Stimulated activated CD8-positive, alpha-beta memory T cell treated with anti-CD3 and anti-CD28 coated beads, Interleukin-7, amount 100 ng/mL, for 1 hour (primary cell): Measurements from ENCODE around the gene MLN.

Source experiments
- DNase-seq, 2 donors: peaks; one replicate each; pipeline ENCODE4 v3.0.0-alpha.2; 2020; ENCODE audit warnings: low read depth in 2 of 2

The MLN gene

DNA sequence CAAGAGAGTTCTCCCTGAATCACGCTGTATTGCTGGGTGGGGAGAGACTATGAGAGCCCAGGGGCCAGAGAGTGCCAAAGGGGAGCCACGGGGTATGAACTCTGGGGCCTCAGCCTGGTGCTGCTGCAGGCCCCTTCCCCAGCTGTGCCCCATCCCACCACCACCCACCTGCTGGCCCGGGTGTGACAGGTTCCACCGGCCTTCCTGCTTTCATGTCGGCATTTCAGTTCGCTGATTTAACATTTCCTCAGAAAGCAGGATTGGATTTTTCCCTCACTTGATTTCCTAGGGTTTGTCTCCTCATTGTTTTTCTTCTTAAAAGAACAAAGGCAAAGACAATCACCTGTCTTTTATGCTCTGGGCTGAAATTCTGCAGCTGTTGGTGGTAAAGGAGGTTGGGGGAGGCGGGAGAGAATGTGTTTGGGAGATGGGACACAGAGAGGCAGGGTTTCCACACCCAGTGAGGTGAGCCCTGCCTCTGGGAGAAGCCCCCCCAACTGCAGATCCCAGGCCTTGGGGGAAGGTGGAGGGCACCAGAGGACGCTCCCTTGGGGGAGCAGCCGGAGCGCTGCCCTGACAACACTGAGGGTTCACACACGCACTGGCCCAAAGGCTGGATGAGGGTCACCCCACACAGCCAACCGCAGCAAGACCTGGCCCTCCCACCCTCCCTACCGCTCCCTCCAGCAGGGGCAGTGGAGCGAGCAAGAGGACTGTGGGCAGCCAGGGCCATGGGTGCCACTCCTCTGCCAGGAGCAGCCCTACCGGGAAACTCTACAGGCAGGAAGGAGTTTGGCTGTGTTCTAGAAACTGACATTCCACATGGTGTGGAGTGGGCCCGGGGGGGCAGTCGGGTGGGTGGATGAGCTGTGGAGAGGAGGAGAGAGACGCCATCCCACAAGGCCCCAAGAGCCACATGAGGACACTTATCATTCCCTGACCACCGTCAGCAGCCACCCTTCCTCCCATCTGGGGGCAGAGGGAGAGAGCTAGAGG is 10.5 kb upstream of the MLN start:
- no peak for DNase-seq

DNA sequence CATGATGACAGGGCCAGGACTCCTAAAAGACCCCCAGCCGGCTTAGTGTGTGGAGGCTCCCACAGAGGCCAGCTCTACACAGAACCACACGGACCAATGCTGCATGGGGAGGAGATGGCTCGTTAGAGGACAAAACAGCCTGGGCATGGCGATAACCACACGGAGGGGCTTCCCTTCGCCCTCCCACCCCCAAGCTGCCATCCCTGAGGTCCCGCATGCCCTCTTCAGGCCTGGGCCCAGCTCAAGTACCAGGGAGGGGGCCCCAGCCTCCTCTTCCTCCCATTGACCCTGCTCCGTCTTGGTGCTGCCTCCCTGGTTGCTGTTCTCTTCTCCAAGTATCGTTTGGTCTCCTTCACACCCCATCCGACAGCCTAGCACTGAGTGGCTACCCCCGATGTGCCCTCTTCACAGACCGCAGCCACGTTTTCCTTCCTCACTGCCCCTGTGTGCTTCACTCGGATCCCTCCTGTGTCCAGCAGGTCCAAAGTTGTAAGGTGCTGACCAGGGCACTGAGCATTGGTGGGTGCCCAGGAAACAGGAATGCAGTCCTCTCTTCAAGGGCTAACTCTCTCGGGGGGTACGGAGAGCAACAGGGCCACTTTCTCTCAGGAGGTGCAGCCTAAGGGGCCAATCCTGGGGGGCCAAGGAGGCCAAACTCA is 9.6 kb upstream of the MLN start:
- DNase-seq: no peak

DNA sequence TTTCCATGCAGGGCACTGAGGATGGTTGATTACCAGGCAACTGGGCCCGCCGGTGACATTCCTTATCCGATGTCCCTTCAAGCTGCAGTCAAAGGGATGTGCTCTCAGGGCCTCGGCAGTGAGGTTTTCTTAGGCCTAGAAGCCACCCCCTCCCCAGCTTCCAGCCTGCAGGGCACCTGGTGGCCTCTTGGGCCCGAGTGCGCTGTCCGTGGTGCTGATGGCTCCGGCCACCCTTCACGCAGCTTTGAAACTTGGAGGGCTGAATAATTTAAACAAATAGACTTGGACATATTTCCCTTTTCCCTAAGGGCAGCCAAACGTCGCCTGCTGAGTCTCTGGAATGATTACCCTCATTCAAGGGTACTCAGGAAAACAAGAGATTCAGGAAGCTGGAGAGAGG is 8.9 kb upstream of the MLN start:
- DNase-seq: peak in 1 of 2 donors; percentile 7

GRCh38 chr6:33809594-33809993 is 5.8 kb upstream of the MLN start:
- DNase-seq: no peak

- no peak for DNase-seq
Observed at GRCh38 chr6:33808641-33809180, 4.9 kb upstream of the MLN start.

DNA sequence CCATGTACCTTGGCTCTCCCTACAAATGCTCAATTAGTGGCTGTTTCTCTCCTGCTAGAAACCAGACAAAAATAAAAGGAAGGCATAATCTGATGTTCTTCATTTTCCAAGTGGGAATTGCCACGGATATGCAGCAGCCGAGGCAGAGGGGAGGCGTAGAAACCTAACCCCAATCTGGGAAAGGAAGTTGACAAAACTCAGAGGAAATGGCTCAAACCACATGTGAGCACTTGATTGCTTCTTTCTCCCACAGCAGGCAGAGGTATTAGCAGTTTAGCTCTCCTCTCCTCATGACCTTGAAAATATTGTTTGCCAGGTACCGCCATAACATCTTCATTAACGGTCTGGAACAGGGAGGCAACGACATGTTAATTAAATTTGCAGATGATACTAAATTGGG is 3.8 kb upstream of the MLN start:
- DNase-seq: no peak

DNA sequence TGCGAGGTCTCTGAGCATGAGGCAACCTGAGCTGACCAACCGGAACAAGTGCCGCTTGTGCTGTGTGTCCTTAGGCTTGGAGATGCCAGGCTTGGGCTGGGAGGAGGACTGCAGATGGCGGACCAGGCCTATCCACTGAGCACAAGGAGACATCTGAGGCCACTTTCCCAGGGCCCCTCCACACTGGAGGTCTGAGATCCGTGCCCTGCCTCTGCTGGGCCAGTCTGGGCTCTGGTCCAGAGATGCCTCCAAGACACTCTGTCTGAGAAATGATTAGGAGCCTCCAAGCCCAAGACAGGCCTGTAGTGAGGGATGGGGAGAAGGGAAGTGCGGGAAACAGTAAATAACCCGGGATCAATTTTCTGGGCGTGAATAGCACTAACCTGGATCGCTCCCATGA is 3.0 kb upstream of the MLN start:
- no peak for DNase-seq

- DNase-seq: no peak
Observed at GRCh38 chr6:33802186-33802958, 1.4 kb downstream of the MLN start.

DNA sequence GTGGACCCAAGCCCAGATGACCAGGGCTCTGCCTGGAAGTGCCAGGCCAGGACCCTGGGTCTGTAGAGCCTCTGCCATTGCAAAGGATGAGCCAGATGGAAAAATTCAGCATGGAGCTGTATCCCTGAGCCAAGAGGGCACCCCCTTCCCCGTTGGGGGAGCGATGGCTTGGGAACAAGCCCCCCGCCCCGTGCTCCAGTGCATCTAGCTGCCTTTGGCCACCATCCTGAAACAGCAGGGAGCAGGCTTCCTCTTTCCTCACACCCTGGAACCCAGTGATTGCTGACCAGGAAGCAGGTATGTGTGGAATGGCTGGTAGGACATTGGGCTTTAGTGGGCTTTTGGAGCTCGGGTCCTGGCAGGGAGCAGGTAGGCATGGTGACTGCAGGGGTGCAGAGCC is 2.2 kb downstream of the MLN start:
- no peak for DNase-seq

DNA sequence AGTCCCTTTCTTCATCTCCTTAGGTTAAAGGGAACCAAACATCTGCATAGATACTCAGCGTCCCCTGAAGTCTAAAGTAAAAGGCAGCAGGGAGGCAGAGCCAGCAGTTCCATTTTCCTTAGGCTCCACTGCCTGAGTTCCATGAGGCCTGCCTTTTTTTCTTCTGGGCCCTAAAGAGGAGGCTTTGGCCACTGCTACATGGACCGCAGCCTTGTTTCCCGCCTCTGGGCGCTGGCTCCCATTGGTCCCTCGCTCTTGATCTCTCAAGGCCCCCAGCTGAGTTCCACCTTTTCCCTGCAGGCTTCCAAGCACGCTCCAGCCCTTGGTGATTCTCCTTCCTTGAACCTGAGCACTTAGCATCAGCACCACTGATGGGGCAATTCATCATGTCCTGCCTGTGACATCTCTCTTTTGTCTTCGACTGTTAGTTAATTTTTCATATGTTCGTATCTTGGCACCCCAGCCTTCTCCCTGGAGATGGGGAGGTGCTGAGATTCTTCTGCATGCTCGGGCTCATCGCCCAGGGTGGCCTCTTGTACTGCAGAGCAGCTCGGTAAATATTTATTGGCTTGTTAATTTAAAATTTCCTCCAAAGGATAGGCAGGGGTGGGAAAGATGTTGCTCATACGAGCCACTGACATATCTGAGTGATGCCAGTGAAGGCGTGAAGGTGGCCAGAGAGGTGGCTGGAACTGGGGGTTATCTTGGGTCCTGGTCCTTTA is 3.4 kb downstream of the MLN start:
- no peak for DNase-seq

DNA sequence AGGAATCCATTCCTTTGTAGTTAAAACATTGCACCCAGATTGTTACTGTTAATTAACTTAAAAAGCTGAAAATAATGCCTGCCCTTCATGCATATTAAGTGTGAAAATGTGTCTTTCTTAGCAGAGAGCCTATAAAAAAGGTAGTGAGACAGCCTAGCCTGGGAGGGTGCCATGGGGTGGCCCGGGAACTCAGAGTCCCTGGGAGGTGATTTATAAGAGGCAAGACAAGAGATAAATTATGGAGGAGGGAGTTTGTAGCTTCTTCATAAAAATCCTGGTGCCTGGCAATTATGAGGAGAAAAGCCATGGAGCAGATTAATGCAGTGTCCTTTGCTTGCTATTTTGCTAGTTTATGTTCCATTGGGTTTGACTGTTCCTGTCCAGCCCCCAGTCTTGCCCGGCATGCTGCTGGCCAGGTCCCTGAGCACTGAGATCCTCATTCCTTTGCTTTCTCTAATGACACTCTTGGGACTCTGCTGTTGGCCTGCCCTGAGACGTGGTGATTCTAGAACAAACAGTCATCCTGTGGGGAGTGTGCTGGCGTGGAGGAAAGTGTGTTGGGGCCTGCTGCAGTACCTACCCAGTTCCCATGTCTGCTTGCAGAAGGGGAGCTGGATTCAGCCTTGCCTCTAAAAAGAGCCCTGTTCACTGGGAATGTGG is 4.2 kb downstream of the MLN start:
- no peak for DNase-seq

DNA sequence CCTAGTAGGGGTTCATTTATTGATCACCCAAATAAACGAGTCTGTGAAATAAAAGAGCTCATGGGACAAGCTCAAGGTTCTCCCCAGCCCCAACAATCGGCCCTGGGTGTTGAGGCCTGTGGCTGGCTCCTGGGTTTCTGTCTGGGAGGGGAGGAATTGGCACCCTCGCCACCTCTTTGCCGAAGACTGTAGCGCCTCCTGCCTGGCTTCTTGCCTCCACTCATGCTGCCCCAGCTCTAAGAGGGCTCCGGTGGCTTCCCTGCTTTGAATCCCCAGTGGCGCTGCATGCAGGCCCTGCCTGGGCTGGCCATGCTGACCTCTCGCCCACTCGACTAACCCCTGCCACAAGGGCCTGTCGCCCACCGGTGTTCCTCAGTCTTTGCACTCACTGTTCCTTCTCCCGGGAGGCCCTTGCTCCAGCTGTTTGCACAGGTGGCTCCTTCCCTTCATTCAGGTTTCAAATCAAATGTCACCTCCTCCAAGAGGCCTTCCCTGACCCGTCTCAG is 5.4 kb downstream of the MLN start:
- no peak for DNase-seq

DNA sequence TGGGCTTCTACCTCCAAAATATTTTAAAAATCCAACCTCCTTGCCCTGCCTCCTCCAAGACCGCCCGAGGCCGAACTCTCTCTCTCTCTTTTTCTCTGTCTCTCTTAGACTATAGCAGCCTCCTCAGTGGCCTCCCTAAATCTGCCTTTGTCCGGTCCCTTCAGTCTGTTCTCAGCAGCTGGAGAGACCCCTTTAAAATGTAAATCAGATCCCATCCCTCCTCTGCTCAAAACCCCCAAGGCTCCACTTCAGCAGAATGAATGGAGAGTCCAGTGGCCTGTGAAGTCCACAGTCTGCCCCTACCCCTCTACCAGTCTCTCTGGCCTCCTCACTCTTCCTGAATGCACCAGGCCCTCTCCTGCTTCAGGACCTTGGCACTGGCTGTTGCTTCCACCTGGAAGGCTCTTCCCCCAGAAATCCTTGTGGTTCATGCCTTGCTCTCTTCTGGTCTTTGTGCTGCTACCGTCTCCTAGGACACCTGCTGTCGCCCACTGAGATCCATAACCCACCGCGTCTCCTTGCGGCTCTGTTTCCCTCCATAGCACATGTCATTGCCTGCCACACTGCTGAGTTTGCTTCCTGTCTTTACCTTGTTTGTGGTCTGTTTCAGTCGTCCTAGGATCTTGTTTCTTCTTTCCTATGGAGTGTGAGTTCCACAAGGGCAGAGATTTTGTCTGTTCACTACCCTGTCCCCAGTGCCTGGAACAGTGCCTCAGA is 6.0 kb downstream of the MLN start:
- no peak for DNase-seq

- DNase-seq: no peak
Observed at GRCh38 chr6:33794910-33795623, 8.7 kb downstream of the MLN start.

- no peak for DNase-seq
Observed at GRCh38 chr6:33792981-33793380, 10.8 kb downstream of the MLN start.

GRCh38 chr6:33791620-33792019 is 12.2 kb downstream of the MLN start:
- no peak for DNase-seq

- DNase-seq: no peak
Observed at GRCh38 chr6:33790910-33791309, 12.9 kb downstream of the MLN start.

DNA sequence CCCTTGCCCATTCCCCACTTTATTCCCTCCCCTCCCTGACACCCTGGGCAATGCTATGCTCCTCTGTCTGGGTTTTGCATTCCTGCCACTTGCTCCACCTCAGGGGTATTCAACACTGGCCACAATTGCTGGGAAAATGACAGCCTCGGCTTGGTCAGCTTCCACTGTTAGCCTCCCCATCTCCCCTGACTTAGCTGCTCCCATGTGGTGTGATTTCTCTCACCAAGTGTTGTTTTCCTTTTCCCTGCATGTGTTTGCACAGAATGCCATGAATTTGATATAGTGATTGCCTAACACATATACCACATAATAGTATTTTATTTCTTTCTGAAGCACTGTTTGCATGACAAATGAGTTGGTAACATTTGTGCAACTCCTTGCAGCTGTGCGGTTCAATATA is 13.4 kb downstream of the MLN start:
- DNase-seq: no peak

GRCh38 chr6:33789550-33789895 is 14.3 kb downstream of the MLN start:
- DNase-seq: no peak
